A549 (cell line): ENCODE measurements around the gene FILIP1L. TPM values are rescaled to one million over a fixed set of nuclear protein-coding genes. Genes with fewer than 3 reads are reported as not detected.
A peak's percentile ranks its signal among the peaks of the same experiment; 100 is the strongest.

ENCODE experiments used
- ATAC-seq, 2 experiments: fragments of 200-7000 bp in 1 of 2; fragments of >200 bp in 1 of 2; cut with Nextera tagmentation in 1 of 2; cut with Tn5 transposase in 1 of 2; 3 replicates each; pipeline versions ENCODE4 v1.8.0 to v1.9.1; 2018 to 2020; ENCODE audit warnings: mild to moderate bottlenecking in 1 of 2, moderate library complexity in 1 of 2
- CTCF ChIA-PET: fragments of 300-600 bp; sonication (Branson Sonifier 250); formaldehyde crosslinking; extraction: SDS; loops from one replicate; lab custom pipeline; 2021; ENCODE audit warnings: antibody characterized with exemption, inconsistent platforms; lab: Yijun Ruan, JAX
- POLR2A ChIA-PET: fragments of 350-600 bp; formaldehyde crosslinking; extraction: SDS; loops from one replicate; lab custom pipeline; 2021; ENCODE audit warnings: antibody characterized with exemption, inconsistent platforms; lab: Yijun Ruan, JAX
- DNase-seq, 2 experiments: peaks; one replicate each; pipeline versions ENCODE4 v3.0.0 to v3.0.0-alpha.2; 2011 to 2016; ENCODE audit warnings: low read depth in 1 of 2, low spot score in 1 of 2
- FAIRE-seq: peaks from 2 replicates; lab custom pipeline; 2011; peaks lifted over from hg19 to GRCh38; lab: Jason Lieb, UNC
- H3K27ac ChIP-seq, 2 experiments: fragments of >200 bp; sonication (Bioruptor Twin); formaldehyde crosslinking; 3 replicates each; pipeline ENCODE4 v1.5.1; 2016 to 2017
- H3K4me1 ChIP-seq: fragments of >200 bp; sonication (Bioruptor Twin); formaldehyde crosslinking; 3 replicates; pipeline ENCODE4 v1.6.1; 2016
- H3K4me2 ChIP-seq: fragments of >200 bp; sonication (Bioruptor Twin); formaldehyde crosslinking; 3 replicates; pipeline ENCODE4 v1.6.1; 2016
- H3K4me3 ChIP-seq: fragments of >200 bp; sonication (Bioruptor Twin); formaldehyde crosslinking; 3 replicates; pipeline ENCODE4 v1.5.1; 2016
- H3K9me3 ChIP-seq: fragments of >200 bp; sonication (Bioruptor Twin); formaldehyde crosslinking; 3 replicates; pipeline ENCODE4 v1.6.1; 2016
- BHLHE40 ChIP-seq: IDR thresholded peaks from 2 replicates; pipeline ENCODE4 v1.6.1; 2012; ENCODE audit warnings: low read depth, low read length, inconsistent platforms
- CBX2 ChIP-seq: fragments of 200-600 bp; sonication (generic); IDR thresholded peaks from 2 replicates; pipeline ENCODE4 v1.6.1; 2016; ENCODE audit warnings: low read depth, mild to moderate bottlenecking, borderline replicate concordance
- CBX8 ChIP-seq: fragments of 200-600 bp; sonication (generic); IDR thresholded peaks from 2 replicates; pipeline ENCODE4 v1.6.1; 2016
- CHD2 ChIP-seq: fragments of 150-350 bp; IDR thresholded peaks from 2 replicates; pipeline ENCODE4 v1.6.1; 2014; ENCODE audit warnings: low read length; ENCODE audit not compliant: partially characterized antibody
- CHD4 ChIP-seq: fragments of 200-600 bp; sonication (generic); IDR thresholded peaks from 2 replicates; pipeline ENCODE4 v1.6.1; 2016; ENCODE audit warnings: antibody characterized with exemption, mild to moderate bottlenecking, borderline replicate concordance
- EHF ChIP-seq: fragments of 250-450 bp; sonication (Bioruptor Pico); IDR thresholded peaks from 2 replicates; pipeline ENCODE4 v1.5.0; 2020; ENCODE audit warnings: mild to moderate bottlenecking
- EHMT2 ChIP-seq: fragments of 200-600 bp; sonication (generic); IDR thresholded peaks from 2 replicates; pipeline ENCODE4 v1.6.1; 2016; ENCODE audit warnings: antibody characterized with exemption, low read depth, mild to moderate bottlenecking, moderate library complexity
- FOSL2 ChIP-seq, 2 experiments: fragments of 450-650 bp in 1 of 2; fragments of >200 bp in 1 of 2; sonication (Bioruptor Twin) in 1 of 2; formaldehyde crosslinking; IDR thresholded peaks; 2 replicates each; pipeline versions ENCODE4 v1.5.0 to v1.6.1; 2016 to 2020; ENCODE audit warnings: mild to moderate bottlenecking in 1 of 2, moderate library complexity in 1 of 2
- HES2 ChIP-seq: fragments of >200 bp; sonication (Bioruptor Twin); formaldehyde crosslinking; IDR thresholded peaks from 2 replicates; pipeline ENCODE4 v1.6.1; 2016
- HMGXB4 ChIP-seq: fragments of 250-450 bp; sonication (Bioruptor Pico); IDR thresholded peaks from 2 replicates; pipeline ENCODE4 v1.5.0; 2021; ENCODE audit warnings: mild to moderate bottlenecking, moderate library complexity, borderline replicate concordance
- HOXA7 ChIP-seq: fragments of 250-450 bp; sonication (Bioruptor Pico); IDR thresholded peaks from 2 replicates; pipeline ENCODE4 v1.5.0; 2020; ENCODE audit warnings: mild to moderate bottlenecking, moderate library complexity
- HOXB13 ChIP-seq: fragments of 250-450 bp; sonication (Bioruptor Pico); IDR thresholded peaks from 2 replicates; pipeline ENCODE4 v1.5.0; 2020; ENCODE audit warnings: low read depth, mild to moderate bottlenecking, moderate library complexity
- KDM5A ChIP-seq: fragments of 200-600 bp; sonication (generic); IDR thresholded peaks from 2 replicates; pipeline ENCODE4 v1.6.1; 2016; ENCODE audit warnings: antibody characterized with exemption, mild to moderate bottlenecking
- MAFK ChIP-seq: fragments of 450-650 bp; IDR thresholded peaks from 2 replicates; pipeline ENCODE4 v1.6.1; 2014; ENCODE audit not compliant: partially characterized antibody
- MAZ ChIP-seq: fragments of 150-350 bp; IDR thresholded peaks from 2 replicates; pipeline ENCODE4 v1.6.1; 2014; ENCODE audit warnings: antibody characterized with exemption, low read depth, low read length, borderline replicate concordance
- NPAS2 ChIP-seq: fragments of 250-450 bp; sonication (Bioruptor Pico); IDR thresholded peaks from 2 replicates; pipeline ENCODE4 v1.8.0; 2022; ENCODE audit warnings: mild to moderate bottlenecking, moderate library complexity, borderline replicate concordance
- PHF8 ChIP-seq: fragments of 200-600 bp; sonication (generic); IDR thresholded peaks from 2 replicates; pipeline ENCODE4 v1.6.1; 2016; ENCODE audit warnings: low read depth, mild to moderate bottlenecking, antibody characterized with exemption, moderate library complexity, borderline replicate concordance
- POLR2A ChIP-seq: IDR thresholded peaks from 2 replicates; pipeline ENCODE4 v1.6.1; 2012; ENCODE audit warnings: mild to moderate bottlenecking, low read length
- RAD21 ChIP-seq, 2 experiments: fragments of >200 bp in 1 of 2; sonication (Bioruptor Twin) in 1 of 2; formaldehyde crosslinking in 1 of 2; IDR thresholded peaks in 1 of 2; conservative IDR thresholded peaks in 1 of 2; 2 replicates in 1 of 2; 3 replicates in 1 of 2; pipeline ENCODE4 v1.6.1; 2012 to 2018; ENCODE audit warnings: inconsistent platforms in 1 of 2
- RARB ChIP-seq: fragments of 250-450 bp; sonication (Bioruptor Pico); IDR thresholded peaks from 2 replicates; pipeline ENCODE4 v1.8.0; 2021; ENCODE audit warnings: mild to moderate bottlenecking, moderate library complexity
- RCOR1 ChIP-seq: fragments of 150-350 bp; IDR thresholded peaks from 2 replicates; pipeline ENCODE4 v1.6.1; 2014; ENCODE audit warnings: antibody characterized with exemption, low read length, low read depth
- REST ChIP-seq: fragments of 200-600 bp; sonication (generic); IDR thresholded peaks from 2 replicates; pipeline ENCODE4 v1.6.1; 2016; ENCODE audit warnings: antibody characterized with exemption, mild to moderate bottlenecking, moderate library complexity
- SMC3 ChIP-seq: fragments of >200 bp; sonication (Bioruptor Twin); formaldehyde crosslinking; IDR thresholded peaks from 3 replicates; pipeline ENCODE4 v1.6.1; 2018; ENCODE audit warnings: inconsistent platforms
- SREBF2 ChIP-seq: fragments of 450-650 bp; IDR thresholded peaks from 2 replicates; pipeline ENCODE4 v1.6.1; 2014; ENCODE audit warnings: mild to moderate bottlenecking, moderate library complexity
- TFCP2L1 ChIP-seq: fragments of 250-450 bp; sonication (Bioruptor Pico); IDR thresholded peaks from 2 replicates; pipeline ENCODE4 v1.5.0; 2021; ENCODE audit warnings: mild to moderate bottlenecking
- ZFP36 ChIP-seq: fragments of 450-650 bp; IDR thresholded peaks from 2 replicates; pipeline ENCODE4 v1.6.1; 2014; ENCODE audit warnings: borderline replicate concordance; ENCODE audit not compliant: partially characterized antibody
- ZSCAN20 ChIP-seq: fragments of 250-450 bp; sonication (Bioruptor Pico); IDR thresholded peaks from 2 replicates; pipeline ENCODE4 v1.8.0; 2022; ENCODE audit warnings: mild to moderate bottlenecking, moderate library complexity
- WGBS: methylation state at CpG from one replicate; pipeline ENCODE4 v1.1.6; 2017; ENCODE audit errors: missing lambda C conversion rate; 5-methylcytosine and 5-hydroxymethylcytosine counted together
- polyA plus RNA-seq, 4 experiments: library from polyadenylated mRNA; depleted of rRNA in 3 of 4; stranded (reverse); fragments of >200 nt; fragmentation: RNase III in 1 of 4; extraction: RNeasy Plus Mini Kit Qiagen cat#74134 plus additional on column Dnase treatment in 1 of 4; gene quantifications; 2 replicates in 3 of 4; 3 replicates in 1 of 4; pipeline ENCODE4 v1.2.3, GENCODE V29; 2011 to 2017

Gene FILIP1L
- polyA plus RNA-seq, 2 of the 4 experiments (the other 2 are of a cell fraction): 0.19 to 0.45 TPM

- ATAC-seq (no peak), DNase-seq (no peak), FAIRE-seq (no peak)
- CTCF ChIA-PET: no interaction called here
- Histone ChIP-seq H3K4me3 (no peak overlapping the region), H3K4me1 (peaks cover 26% of the 10 kb centered on the region), H3K9me3 (no peaks in the 10 kb centered on the region), H3K4me2 (no peak overlapping the region), H3K27ac (no peak overlapping the region)
- POLR2A ChIA-PET: no interaction called here
- 86% methylated on average over 1 of the region's 1 CpG for WGBS
- TF ChIP-seq KDM5A (no peak), BHLHE40 (no peak), CBX8 (no peak), EHF (CRISPR knock-in tag) (no peak), PHF8 (no peak), POLR2A (no peak), SMC3 (no peak), ZSCAN20 (CRISPR knock-in tag) (no peak), EHMT2 (no peak), HOXA7 (CRISPR knock-in tag) (no peak), RCOR1 (no peak), CBX2 (no peak)
Observed at GRCh38 chr3:99861216-99861615, 253.1 kb downstream of the FILIP1L start.

- 39% methylated on average over 1 of the region's 1 CpG for WGBS
- H3K27ac ChIP-seq: peak overlapping the region in 1 of 2 experiments; percentile 18; a peak in 1 of 6 replicates
- peak overlapping the region; percentile 46 for H3K4me2 ChIP-seq
- ChIA-PET CTCF (interaction anchor here (1.1 to 1.5 kb wide), 2 partner anchors 22 to 394 kb away, joined by 3 to 6 read pairs; no protein-coding TSS in a partner anchor), POLR2A (interaction anchor here (0.9 to 1.4 kb wide), 3 partner anchors 13 to 401 kb away, joined by 3 read pairs; partner anchors contain the start of gene TBC1D23)
- peaks cover 25% of the 10 kb centered on the region for H3K4me1 ChIP-seq
- H3K4me3 ChIP-seq: no peak overlapping the region
- TF ChIP-seq FOSL2 (IDR thresholded peaks at IDR 0.05) (no peak), FOSL2 (CRISPR knock-in tag; IDR thresholded peaks at IDR 0.05) (peak; percentile 34; the same call in 1 of the 2 replicates), CHD2 (no peak), MAFK (peak; percentile 81), HOXB13 (CRISPR knock-in tag) (no peak)
- FAIRE-seq: no peak
- DNase-seq: peak in 1 of 2 experiments; percentile 36
- peak; percentile 65 for ATAC-seq
- no peaks in the 10 kb centered on the region for H3K9me3 ChIP-seq
Observed at GRCh38 chr3:99859825-99860224, 254.5 kb downstream of the FILIP1L start.

GRCh38 chr3:99858469-99858868 lies 255.8 kb downstream of the FILIP1L start:
- CTCF ChIA-PET: no interaction called here
- H3K4me3 ChIP-seq: no peak overlapping the region
- WGBS: 84% methylated on average over 2 of the region's 2 CpGs

More at GRCh38 chr3:99858469-99858868, 255.8 kb downstream of the FILIP1L start:
- H3K9me3 ChIP-seq: no peaks in the 10 kb centered on the region
- no peak for FAIRE-seq
- POLR2A ChIA-PET: no interaction called here
- peaks cover 25% of the 10 kb centered on the region for H3K4me1 ChIP-seq
- no peak for TF ChIP-seq NPAS2
- no peak for TF ChIP-seq POLR2A
- no peak for TF ChIP-seq REST
- no peak for TF ChIP-seq FOSL2 (IDR thresholded peaks at IDR 0.05)
- TF ChIP-seq FOSL2 (CRISPR knock-in tag; IDR thresholded peaks at IDR 0.05): no peak
- no peak for TF ChIP-seq CBX2
- TF ChIP-seq CBX8: no peak
- no peak for TF ChIP-seq RAD21 (conservative IDR thresholded peaks at IDR 0.05 in 1 of 2, IDR thresholded peaks at IDR 0.05 in 1 of 2)
- TF ChIP-seq SREBF2: no peak
- no peak for TF ChIP-seq ZFP36
- TF ChIP-seq TFCP2L1: no peak
- TF ChIP-seq RARB (CRISPR knock-in tag): no peak
- TF ChIP-seq HMGXB4 (CRISPR knock-in tag): no peak
- TF ChIP-seq MAZ: no peak
- no peak for TF ChIP-seq HES2
- no peak for TF ChIP-seq HOXB13 (CRISPR knock-in tag)
- no peak for TF ChIP-seq CHD4
- TF ChIP-seq, all 56 proteins: peak for 0
- no peak overlapping the region for H3K27ac ChIP-seq
- H3K4me2 ChIP-seq: no peak overlapping the region
- ATAC-seq (no peak), DNase-seq (no peak)
